ENCODE results near the gene C1orf105.

GRCh38 chr1:172515436-172515835 lies 95.0 kb downstream of the C1orf105 start:
- TF ChIP-seq CTCF (IDR thresholded peaks at IDR 0.05; ENCODE audit: poor library complexity) (no peak), EZH2 (IDR thresholded peaks at IDR 0.05; ENCODE audit: borderline replicate concordance) (no peak)
